Mesenchymal stem cell (in vitro differentiated cells and primary cell): Measurements from ENCODE around the gene TBC1D2.
A peak's percentile ranks its signal among the peaks of the same experiment; 100 is the strongest.

Experiments
- DNase-seq: peaks from one replicate; pipeline ENCODE4 v3.0.0-alpha.2; 2013
- H2AFZ ChIP-seq: one replicate; pipeline ENCODE4 v1.6.1; 2013; ENCODE audit warnings: low read depth, mild to moderate bottlenecking, control low read depth, inconsistent platforms, low read length, moderate library complexity
- H2AK5ac ChIP-seq: 2 replicates; pipeline ENCODE4 v1.6.1; 2013; ENCODE audit warnings: low read length, moderate library complexity, mild to moderate bottlenecking, inconsistent platforms; ENCODE audit not compliant: severe bottlenecking
- H2BK120ac ChIP-seq: one replicate; pipeline ENCODE4 v1.6.1; 2013; ENCODE audit warnings: low read depth, mild to moderate bottlenecking, inconsistent platforms, low read length, moderate library complexity
- H2BK12ac ChIP-seq, 2 experiments: one replicate each; pipeline ENCODE4 v1.6.1; 2013; ENCODE audit warnings: inconsistent platforms in 2 of 2, low read length in 2 of 2, mild to moderate bottlenecking in 2 of 2, moderate library complexity in 2 of 2, control low read depth in 1 of 2
- H2BK15ac ChIP-seq: one replicate; pipeline ENCODE4 v1.6.1; 2013; ENCODE audit warnings: mild to moderate bottlenecking, low read depth, inconsistent platforms; ENCODE audit not compliant: poor library complexity, severe bottlenecking
- H2BK5ac ChIP-seq: 2 replicates; pipeline ENCODE4 v1.6.1; 2013; ENCODE audit warnings: low read depth, mild to moderate bottlenecking, low read length, control low read depth, inconsistent platforms; ENCODE audit not compliant: poor library complexity, severe bottlenecking
- H3K14ac ChIP-seq, 2 experiments: one replicate each; pipeline ENCODE4 v1.6.1; 2013; ENCODE audit warnings: inconsistent platforms in 2 of 2, low read length in 2 of 2, control low read depth in 1 of 2, mild to moderate bottlenecking in 1 of 2, moderate library complexity in 1 of 2
- H3K18ac ChIP-seq, 2 experiments: one replicate each; pipeline ENCODE4 v1.6.1; 2013; ENCODE audit warnings: inconsistent platforms in 2 of 2, low read length in 2 of 2, control low read depth in 1 of 2, low read depth in 1 of 2, mild to moderate bottlenecking in 1 of 2
- H3K23ac ChIP-seq, 2 experiments: one replicate each; pipeline ENCODE4 v1.6.1; 2013; ENCODE audit warnings: inconsistent platforms in 2 of 2, low read length in 2 of 2, mild to moderate bottlenecking in 2 of 2, moderate library complexity in 2 of 2, control low read depth in 1 of 2
- H3K27ac ChIP-seq: 2 replicates; pipeline ENCODE4 v1.5.1; 2013; ENCODE audit warnings: mild to moderate bottlenecking, moderate library complexity, low read length, control low read depth, inconsistent platforms; ENCODE audit not compliant: poor library complexity, severe bottlenecking
- H3K27me3 ChIP-seq, 2 experiments: 2 replicates each; pipeline versions ENCODE4 v1.6.1 to v1.7.0; 2013; ENCODE audit warnings: low read length in 2 of 2, mild to moderate bottlenecking in 2 of 2, moderate library complexity in 2 of 2, control low read depth in 1 of 2, inconsistent platforms in 1 of 2; ENCODE audit not compliant: control insufficient read depth in 1 of 2, insufficient read depth in 1 of 2
- H3K36me3 ChIP-seq, 2 experiments: 2 replicates each; pipeline versions ENCODE4 v1.6.1 to v1.7.0; 2013; ENCODE audit warnings: low read length in 2 of 2, control low read depth in 1 of 2, inconsistent platforms in 1 of 2, low read depth in 1 of 2, mild to moderate bottlenecking in 1 of 2; ENCODE audit not compliant: insufficient read depth in 2 of 2, control insufficient read depth in 1 of 2
- H3K4ac ChIP-seq, 2 experiments: one replicate each; pipeline ENCODE4 v1.6.1; 2013; ENCODE audit warnings: inconsistent platforms in 2 of 2, low read length in 2 of 2, mild to moderate bottlenecking in 2 of 2, moderate library complexity in 2 of 2, control low read depth in 1 of 2, low read depth in 1 of 2
- H3K4me1 ChIP-seq: 2 replicates; pipeline ENCODE4 v1.6.1; 2013; ENCODE audit warnings: low read depth, low read length, control low read depth; ENCODE audit not compliant: control insufficient read depth, insufficient read depth
- H3K4me2 ChIP-seq: 2 replicates; pipeline ENCODE4 v1.6.1; 2013; ENCODE audit warnings: low read length, mild to moderate bottlenecking, inconsistent platforms; ENCODE audit not compliant: poor library complexity, severe bottlenecking
- H3K4me3 ChIP-seq, 2 experiments: 2 replicates each; pipeline versions ENCODE4 v1.5.1 to v1.7.0; 2013; ENCODE audit warnings: low read length in 2 of 2, mild to moderate bottlenecking in 2 of 2, control low read depth in 1 of 2, low read depth in 1 of 2; ENCODE audit not compliant: insufficient read depth in 1 of 2
- H3K79me1 ChIP-seq: replicated peaks from 2 replicates; pipeline ENCODE4 v1.6.1; 2013; ENCODE audit warnings: mild to moderate bottlenecking, control low read depth, low read length, inconsistent platforms; ENCODE audit not compliant: poor library complexity, severe bottlenecking
- H3K9ac ChIP-seq: 2 replicates; pipeline ENCODE4 v1.7.0; 2013; ENCODE audit warnings: mild to moderate bottlenecking, low read length, moderate library complexity
- H3K9me3 ChIP-seq: 2 replicates; pipeline ENCODE4 v1.7.0; 2013; ENCODE audit warnings: mild to moderate bottlenecking, low read length; ENCODE audit not compliant: control insufficient read depth
- H4K8ac ChIP-seq: one replicate; pipeline ENCODE4 v1.6.1; 2013; ENCODE audit warnings: inconsistent platforms, mild to moderate bottlenecking, low read length, moderate library complexity
- H4K91ac ChIP-seq: one replicate; pipeline ENCODE4 v1.6.1; 2013; ENCODE audit warnings: mild to moderate bottlenecking, low read length, inconsistent platforms
- WGBS: methylation state at CpG from one replicate; pipeline ENCODE4 v1.1.7; 2013; ENCODE audit warnings: mixed read lengths; 5-methylcytosine and 5-hydroxymethylcytosine counted together

Gene TBC1D2

GRCh38 chr9:98242426-98242825 lies 13.0 kb downstream of the TBC1D2 start:
- Histone ChIP-seq H3K27ac (no peak overlapping the region), H2BK15ac (no peak overlapping the region), H3K4me3 (no peak overlapping the region), H4K8ac (no peak overlapping the region), H3K9me3 (no peaks in the 10 kb centered on the region), H3K79me1 (peaks cover 28% of the 10 kb centered on the region), H2AK5ac (no peak overlapping the region), H2BK12ac (no peak overlapping the region), H3K4ac (no peak overlapping the region), H2AFZ (no peak overlapping the region), H3K4me2 (no peak overlapping the region), H3K23ac (no peak overlapping the region), H3K18ac (no peak overlapping the region), H3K9ac (no peak overlapping the region), H3K4me1 (peaks cover 9% of the 10 kb centered on the region), H2BK5ac (no peak overlapping the region), H2BK120ac (no peak overlapping the region), H4K91ac (no peak overlapping the region), H3K14ac (no peak overlapping the region), H3K27me3 (no peaks in the 10 kb centered on the region), H3K36me3 (peaks cover 30 to 46% of the 10 kb centered on the region in 2 experiments)
- no peak for DNase-seq
- 89% methylated on average over 3 of the region's 3 CpGs for WGBS

DNA sequence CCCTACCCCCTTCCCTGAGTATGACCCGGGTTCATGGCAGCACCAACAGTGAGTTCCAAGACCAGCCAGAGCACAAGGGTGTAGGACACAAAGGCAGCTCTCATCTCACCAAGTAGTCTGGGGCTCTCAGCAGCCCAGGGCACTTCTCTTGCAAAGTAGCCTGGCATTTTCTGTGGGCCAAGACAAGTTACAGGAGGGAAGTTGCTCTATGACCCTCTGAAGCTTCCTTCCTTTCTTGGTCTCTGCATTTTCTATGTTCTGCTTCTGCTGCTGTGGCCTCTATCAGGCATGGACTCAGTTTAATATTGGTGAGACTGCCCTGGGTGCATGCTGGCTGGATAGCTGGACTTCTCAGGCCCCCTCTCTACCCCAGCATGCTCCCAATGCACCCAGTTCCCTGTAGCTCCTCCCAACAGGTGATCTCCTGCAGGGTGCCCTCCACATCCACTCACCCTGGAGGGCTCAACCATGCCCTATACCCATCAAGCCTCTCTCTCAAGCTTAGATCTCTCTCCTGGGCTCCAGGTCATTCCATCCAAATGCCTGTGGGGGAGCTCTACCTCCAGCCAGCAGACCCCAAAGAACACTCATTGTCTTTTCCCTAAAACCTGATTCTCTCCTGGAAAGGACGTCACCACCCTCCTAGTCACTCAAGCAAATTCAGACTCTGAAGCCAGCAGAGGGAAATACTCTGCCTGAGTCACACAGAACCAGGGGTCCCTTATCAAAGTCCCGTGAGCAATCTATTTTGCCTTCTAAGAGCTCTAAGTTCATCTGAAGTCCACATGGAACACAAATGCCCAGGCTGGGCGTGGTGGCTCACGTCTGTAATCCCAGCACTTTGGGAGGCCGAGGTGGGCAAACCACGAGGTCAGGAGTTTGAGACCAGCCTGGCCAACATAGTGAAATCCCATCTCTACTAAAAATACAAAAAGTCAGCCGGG lies 13.8 kb downstream of the TBC1D2 start:
- Histone ChIP-seq H3K23ac (no peak overlapping the region), H2BK120ac (no peak overlapping the region), H3K9me3 (no peaks in the 10 kb centered on the region), H3K36me3 (peaks cover 28 to 46% of the 10 kb centered on the region in 2 experiments), H3K4me3 (no peak overlapping the region), H3K27me3 (no peaks in the 10 kb centered on the region), H2BK12ac (no peak overlapping the region), H2BK5ac (no peak overlapping the region), H3K4me2 (no peak overlapping the region), H3K4ac (no peak overlapping the region), H4K8ac (peak overlapping the region; percentile 4), H3K14ac (no peak overlapping the region), H2BK15ac (no peak overlapping the region), H3K27ac (no peak overlapping the region), H3K9ac (no peak overlapping the region), H4K91ac (peak overlapping the region; percentile 52), H2AK5ac (no peak overlapping the region), H3K18ac (no peak overlapping the region), H3K4me1 (peaks cover 12% of the 10 kb centered on the region), H3K79me1 (peaks cover 29% of the 10 kb centered on the region), H2AFZ (no peak overlapping the region)
- DNase-seq: no peak
- 88% methylated on average over 7 of the region's 8 CpGs for WGBS

- no peak overlapping the region for H2BK15ac ChIP-seq
- no peak overlapping the region for H2BK120ac ChIP-seq
- no peak overlapping the region for H3K4ac ChIP-seq
- no peak overlapping the region for H3K9ac ChIP-seq
- no peak overlapping the region for H4K8ac ChIP-seq
- no peak overlapping the region for H3K23ac ChIP-seq
- H3K4me3 ChIP-seq: no peak overlapping the region
- no peak overlapping the region for H3K27ac ChIP-seq
- no peak overlapping the region for H3K14ac ChIP-seq
- no peak overlapping the region for H3K18ac ChIP-seq
- H2BK12ac ChIP-seq: no peak overlapping the region
- H3K79me1 ChIP-seq: peaks cover 25% of the 10 kb centered on the region
- H3K27me3 ChIP-seq: no peaks in the 10 kb centered on the region
- 100% methylated on average over 2 of the region's 3 CpGs for WGBS
- H2AFZ ChIP-seq: no peak overlapping the region
- H3K4me1 ChIP-seq: peaks cover 10% of the 10 kb centered on the region
- H3K9me3 ChIP-seq: no peaks in the 10 kb centered on the region
- no peak overlapping the region for H2AK5ac ChIP-seq
- no peak for DNase-seq
- no peak overlapping the region for H2BK5ac ChIP-seq
- H3K4me2 ChIP-seq: no peak overlapping the region
- peaks cover 29 to 49% of the 10 kb centered on the region in 2 experiments for H3K36me3 ChIP-seq
- H4K91ac ChIP-seq: no peak overlapping the region
Measured at GRCh38 chr9:98240475-98240874, 15.0 kb downstream of the TBC1D2 start.

DNA sequence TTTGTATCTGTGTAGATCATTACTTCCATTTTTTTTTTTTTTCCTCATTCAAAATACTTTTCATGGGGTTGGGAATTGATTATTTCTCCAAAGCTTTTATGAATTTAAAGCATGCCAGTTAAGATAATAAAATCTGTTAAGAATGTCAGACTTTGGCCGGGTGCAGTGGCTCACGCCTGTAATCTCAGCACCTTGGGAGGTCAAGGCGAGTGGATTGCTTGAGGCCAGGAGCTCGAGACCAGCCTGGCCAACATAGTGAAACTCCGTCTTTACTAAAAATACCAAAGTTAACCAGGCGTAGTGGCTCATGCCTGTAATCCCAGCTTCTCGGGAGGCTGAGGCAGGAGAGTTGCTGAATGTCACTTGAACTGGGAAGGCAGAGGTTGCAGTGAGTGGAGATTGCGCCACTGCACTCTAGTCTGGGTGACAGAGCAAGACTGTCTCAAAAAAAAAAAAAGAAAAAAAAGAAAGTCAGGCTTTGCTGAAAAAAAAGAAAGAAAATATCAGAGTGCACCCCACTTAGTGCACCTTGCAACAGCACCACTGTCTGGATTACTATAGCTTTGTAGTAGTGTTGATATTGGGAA lies 18.5 kb downstream of the TBC1D2 start:
- no peak overlapping the region for H3K4ac ChIP-seq
- no peak overlapping the region for H3K23ac ChIP-seq
- H2AFZ ChIP-seq: no peak overlapping the region
- H3K79me1 ChIP-seq: peaks cover 24% of the 10 kb centered on the region
- no peak overlapping the region for H2AK5ac ChIP-seq
- no peaks in the 10 kb centered on the region for H3K27me3 ChIP-seq
- H2BK12ac ChIP-seq: no peak overlapping the region
- H3K36me3 ChIP-seq: peaks cover 29 to 53% of the 10 kb centered on the region in 2 experiments
- H2BK5ac ChIP-seq: no peak overlapping the region
- no peak overlapping the region for H4K8ac ChIP-seq
- peak; percentile 45 for DNase-seq
- H3K18ac ChIP-seq: no peak overlapping the region
- no peak overlapping the region for H3K4me2 ChIP-seq
- H3K4me3 ChIP-seq: no peak overlapping the region
- H3K9ac ChIP-seq: no peak overlapping the region
- 95% methylated on average over 8 of the region's 8 CpGs for WGBS
- no peak overlapping the region for H3K14ac ChIP-seq
- H2BK15ac ChIP-seq: no peak overlapping the region
- H3K4me1 ChIP-seq: peaks cover 8% of the 10 kb centered on the region
- H2BK120ac ChIP-seq: no peak overlapping the region
- H3K27ac ChIP-seq: no peak overlapping the region
- no peaks in the 10 kb centered on the region for H3K9me3 ChIP-seq
- H4K91ac ChIP-seq: no peak overlapping the region
